SK-N-SH (cell line): ENCODE data around the gene GPRASP2. TPM values are rescaled to one million over a fixed set of nuclear protein-coding genes. Genes with fewer than 3 reads are reported as not detected.

Source experiments
- CTCF ChIA-PET: fragments of 300-600, 350-600 bp; formaldehyde crosslinking; extraction: SDS; loops from one replicate; lab custom pipeline; 2021; lab: Yijun Ruan, JAX
- POLR2A ChIA-PET: fragments of 350-600 bp; sonication (Branson Sonifier 250); formaldehyde crosslinking; extraction: SDS; loops from one replicate; lab custom pipeline; 2020; ENCODE audit warnings: antibody characterized with exemption, inconsistent platforms; lab: Yijun Ruan, JAX
- DNase-seq: peaks from one replicate; pipeline ENCODE4 v3.0.0; 2012
- H2AFZ ChIP-seq: fragments of 200-600 bp; sonication (generic); 2 replicates; pipeline ENCODE4 v1.8.1; 2016; ENCODE audit warnings: antibody characterized with exemption, mild to moderate bottlenecking, low read depth
- H3F3A ChIP-seq: fragments of 200-600 bp; sonication (generic); replicated peaks from 2 replicates; pipeline ENCODE3; 2016; ENCODE audit warnings: antibody characterized with exemption, mild to moderate bottlenecking; ENCODE audit not compliant: insufficient read depth
- H3K27ac ChIP-seq, 2 experiments: fragments of 200-500 bp in 1 of 2; fragments of 200-600 bp in 1 of 2; sonication (Bioruptor generic) in 1 of 2; sonication (generic), shearing (Covaris generic) in 1 of 2; 2 replicates each; pipeline versions ENCODE4 v1.5.1 to v1.6.1; 2014 to 2016; ENCODE audit warnings: low read depth in 2 of 2, inconsistent platforms in 1 of 2, low read length in 1 of 2, mild to moderate bottlenecking in 1 of 2, mixed read lengths in 1 of 2
- H3K27me3 ChIP-seq: fragments of 200-600 bp; sonication (generic), shearing (Covaris generic); 2 replicates; pipeline ENCODE4 v1.6.1; 2016; ENCODE audit warnings: mixed run types; ENCODE audit not compliant: insufficient read depth
- H3K36me3 ChIP-seq, 2 experiments: fragments of 200-500 bp in 1 of 2; fragments of 200-600 bp in 1 of 2; sonication (Bioruptor generic) in 1 of 2; sonication (generic) in 1 of 2; replicated peaks in 1 of 2; 2 replicates each; pipeline versions ENCODE3 to v1.5.1; 2014 to 2016; ENCODE audit warnings: low read length in 1 of 2, mild to moderate bottlenecking in 1 of 2; ENCODE audit not compliant: insufficient read depth in 2 of 2, control insufficient read depth in 1 of 2
- H3K4me1 ChIP-seq, 2 experiments: fragments of 200-500 bp in 1 of 2; fragments of 200-600 bp in 1 of 2; sonication (Bioruptor generic) in 1 of 2; sonication (generic), shearing (Covaris generic) in 1 of 2; 2 replicates each; pipeline versions ENCODE4 v1.5.1 to v1.6.1; 2014 to 2016; ENCODE audit warnings: low read depth in 1 of 2, low read length in 1 of 2, mixed run types in 1 of 2; ENCODE audit not compliant: insufficient read depth in 2 of 2, control insufficient read depth in 1 of 2
- H3K4me2 ChIP-seq: fragments of 200-600 bp; sonication (generic), shearing (Covaris generic); 2 replicates; pipeline ENCODE4 v1.6.1; 2017; ENCODE audit warnings: mixed run types
- H3K4me3 ChIP-seq, 2 experiments: fragments of 200-500 bp in 1 of 2; fragments of 200-600 bp in 1 of 2; sonication (Bioruptor generic) in 1 of 2; sonication (generic), shearing (Covaris generic) in 1 of 2; 2 replicates each; pipeline versions ENCODE4 v1.5.1 to v1.8.1; 2014 to 2016; ENCODE audit warnings: low read depth in 2 of 2, inconsistent platforms in 1 of 2, low read length in 1 of 2, mild to moderate bottlenecking in 1 of 2, mixed read lengths in 1 of 2, moderate library complexity in 1 of 2
- H3K79me2 ChIP-seq: fragments of 200-600 bp; sonication (generic); 2 replicates; pipeline ENCODE4 v1.8.1; 2017; ENCODE audit warnings: mild to moderate bottlenecking; ENCODE audit not compliant: insufficient read depth
- H3K9ac ChIP-seq: fragments of 200-600 bp; sonication (generic); 2 replicates; pipeline ENCODE4 v1.6.1; 2017; ENCODE audit warnings: mixed run types
- H3K9me2 ChIP-seq: fragments of 200-600 bp; sonication (generic); 2 replicates; pipeline ENCODE4 v1.6.1; 2017; ENCODE audit warnings: mixed run types
- H3K9me3 ChIP-seq: fragments of 200-600 bp; sonication (generic); 2 replicates; pipeline ENCODE4 v1.6.1; 2017; ENCODE audit warnings: mixed run types, mild to moderate bottlenecking, moderate library complexity
- H4K20me1 ChIP-seq: fragments of 200-600 bp; sonication (generic); 2 replicates; pipeline ENCODE4 v1.6.1; 2017; ENCODE audit warnings: mild to moderate bottlenecking, mixed run types; ENCODE audit not compliant: insufficient read depth
- CTCF ChIP-seq: fragments of 200-600 bp; sonication (generic); IDR thresholded peaks from 2 replicates; pipeline ENCODE4 v1.6.1; 2017; ENCODE audit warnings: antibody characterized with exemption, mild to moderate bottlenecking, moderate library complexity
- ELF1 ChIP-seq: IDR thresholded peaks from 2 replicates; pipeline ENCODE4 v1.4.0; 2012
- FOSL2 ChIP-seq: IDR thresholded peaks from 2 replicates; pipeline ENCODE4 v1.4.0; 2012; ENCODE audit warnings: low read depth, mild to moderate bottlenecking, moderate library complexity, borderline replicate concordance
- FOXJ3 ChIP-seq: sonication (generic); formaldehyde crosslinking; IDR thresholded peaks from 2 replicates; pipeline ENCODE4 v1.5.1; 2020; ENCODE audit warnings: mild to moderate bottlenecking, missing genetic modification reagents
- FOXM1 ChIP-seq: IDR thresholded peaks from 2 replicates; pipeline ENCODE4 v1.4.0; 2012; ENCODE audit warnings: low read depth, mild to moderate bottlenecking
- GABPA ChIP-seq: IDR thresholded peaks from 2 replicates; pipeline ENCODE4 v1.4.0; 2012; ENCODE audit warnings: low read depth, mild to moderate bottlenecking
- IRF3 ChIP-seq: fragments of 150-350 bp; IDR thresholded peaks from 2 replicates; pipeline ENCODE4 v1.6.1; 2016; ENCODE audit warnings: mild to moderate bottlenecking, low read depth, low read length
- JUND ChIP-seq: IDR thresholded peaks from 2 replicates; pipeline ENCODE4 v1.4.0; 2012
- NFIC ChIP-seq: IDR thresholded peaks from 2 replicates; pipeline ENCODE4 v1.4.0; 2012; ENCODE audit warnings: borderline replicate concordance
- NRF1 ChIP-seq: IDR thresholded peaks from 2 replicates; pipeline ENCODE4 v1.6.1; 2012; ENCODE audit warnings: low read depth, mild to moderate bottlenecking, low read length
- PBX3 ChIP-seq: IDR thresholded peaks from 2 replicates; pipeline ENCODE4; 2012
- POLR2AphosphoS5 ChIP-seq: IDR thresholded peaks from 2 replicates; pipeline ENCODE4 v1.6.1; 2012; ENCODE audit warnings: low read depth, low read length
- RAD21 ChIP-seq: IDR thresholded peaks from 2 replicates; pipeline ENCODE4 v1.6.1; 2012; ENCODE audit warnings: mild to moderate bottlenecking, low read length
- RCOR1 ChIP-seq: fragments of 150-350 bp; IDR thresholded peaks from 2 replicates; pipeline ENCODE4 v1.6.1; 2017; ENCODE audit warnings: antibody characterized with exemption, low read length
- REST ChIP-seq: IDR thresholded peaks from 2 replicates; pipeline ENCODE4 v1.6.1; 2012; ENCODE audit warnings: mild to moderate bottlenecking, low read depth, low read length, moderate library complexity
- RFX5 ChIP-seq: IDR thresholded peaks from 2 replicates; pipeline ENCODE4 v1.6.1; 2012; ENCODE audit warnings: mild to moderate bottlenecking, improper control_type of control experiment, low read length
- RXRA ChIP-seq: IDR thresholded peaks from 2 replicates; pipeline ENCODE4 v1.4.0; 2012; ENCODE audit warnings: low read depth, mild to moderate bottlenecking, borderline replicate concordance
- TEAD4 ChIP-seq: IDR thresholded peaks from 2 replicates; pipeline ENCODE4 v1.4.0; 2012; ENCODE audit warnings: mild to moderate bottlenecking, borderline replicate concordance; ENCODE audit not compliant: insufficient read depth
- USF2 ChIP-seq: fragments of 150-350 bp; IDR thresholded peaks from 2 replicates; pipeline ENCODE4 v1.6.1; 2017; ENCODE audit warnings: antibody characterized with exemption, low read length, low read depth, borderline replicate concordance
- YY1 ChIP-seq: IDR thresholded peaks from 2 replicates; pipeline ENCODE4 v1.4.0; 2012; ENCODE audit warnings: low read depth, mild to moderate bottlenecking
- WGBS: methylation state at CpG from one replicate; pipeline ENCODE4 v1.1.6; 2017; ENCODE audit warnings: low lambda C conversion rate; 5-methylcytosine and 5-hydroxymethylcytosine counted together
- polyA plus RNA-seq, 3 experiments: library from polyadenylated mRNA; depleted of rRNA; stranded (reverse); fragments of >200 nt; gene quantifications; 2 replicates each; pipeline ENCODE4 v1.2.3, GENCODE V29; 2012

The GPRASP2 gene
- polyA plus RNA-seq, 1 of the 3 experiments (the other 2 are of a cell fraction) = 12.3 TPM

- ChIA-PET CTCF (no interaction called here), POLR2A (no interaction called here)
- H3K9me2 ChIP-seq = no peaks in the 10 kb centered on the region
- H3K9ac ChIP-seq = no peak overlapping the region
- no peaks in the 10 kb centered on the region for H3K9me3 ChIP-seq
- no peak for TF ChIP-seq NRF1
- no peak for TF ChIP-seq FOSL2
- TF ChIP-seq NFIC = no peak
- no peaks in the 10 kb centered on the region for H3K4me1 ChIP-seq
- no peak overlapping the region for H3K4me3 ChIP-seq
- 40% methylated on average over 7 of the region's 7 CpGs for WGBS
- H3K79me2 ChIP-seq = no peaks in the 10 kb centered on the region
- H4K20me1 ChIP-seq = no peaks in the 10 kb centered on the region
- H3K27ac ChIP-seq = no peak overlapping the region
- no peak overlapping the region for H2AFZ ChIP-seq
- no peak for DNase-seq
- H3K4me2 ChIP-seq = no peak overlapping the region
- no peaks in the 10 kb centered on the region; the same call in 1 of the 2 replicates for H3K27me3 ChIP-seq
- peaks cover 0 to 3% of the 10 kb centered on the region in 2 experiments for H3K36me3 ChIP-seq
- no peaks in the 10 kb centered on the region for H3F3A ChIP-seq
Observed at GRCh38 chrX:102739657-102740056, 27.4 kb downstream of the GPRASP2 start.

GRCh38 chrX:102744307-102744706 is 32.1 kb downstream of the GPRASP2 start:
- TF ChIP-seq FOXJ3 (CRISPR knock-in tag) (no peak), PBX3 (no peak), RXRA (no peak), NFIC (no peak), ELF1 (no peak), FOSL2 (no peak), POLR2AphosphoS5 (no peak), GABPA (no peak), RAD21 (no peak), YY1 (no peak), JUND (no peak), REST (no peak), TEAD4 (no peak), CTCF (no peak), RCOR1 (no peak), USF2 (no peak), RFX5 (no peak), IRF3 (no peak), FOXM1 (no peak), NRF1 (no peak)
- no peak for DNase-seq
- ChIA-PET CTCF (no interaction called here), POLR2A (interaction anchor here (1.1 kb wide), 1 partner anchor 145 kb away, joined by 3 read pairs; the partner anchor contains the start of gene ARMCX5)
- H3K36me3 ChIP-seq = no peaks in the 10 kb centered on the region
- H3F3A ChIP-seq = no peaks in the 10 kb centered on the region
- H3K9me2 ChIP-seq = no peaks in the 10 kb centered on the region
- no peaks in the 10 kb centered on the region for H3K27me3 ChIP-seq
- H2AFZ ChIP-seq = no peak overlapping the region
- H3K4me3 ChIP-seq = no peak overlapping the region
- no peaks in the 10 kb centered on the region for H3K9me3 ChIP-seq
- no peak overlapping the region for H3K27ac ChIP-seq
- H3K9ac ChIP-seq = no peak overlapping the region
- H3K4me1 ChIP-seq = no peaks in the 10 kb centered on the region; a peak in 1 of 4 replicates
- no peak overlapping the region for H3K4me2 ChIP-seq
- H4K20me1 ChIP-seq = no peaks in the 10 kb centered on the region
- 50% methylated on average over 1 of the region's 1 CpG for WGBS
- no peaks in the 10 kb centered on the region for H3K79me2 ChIP-seq
